HG03039 (cell line): ENCODE data around the gene VPS41.
"Not testable (repeated sequence)": the region's sequence is repeated elsewhere in the genome, so short reads cannot be mapped to it uniquely, and the experiment has no call there.

ENCODE experiments used
- ATAC-seq: cut with Tn5 transposase; IDR thresholded peaks from one replicate; pipeline ENCODE4 v1.9.1; 2021; ENCODE audit warnings: mild to moderate bottlenecking, moderate library complexity; ENCODE audit not compliant: unreplicated experiment

Gene VPS41

GRCh38 chr7:38858259-38858884 is 50.6 kb downstream of the VPS41 start:
- ATAC-seq = no peak

GRCh38 chr7:38855867-38856266 is 53.1 kb downstream of the VPS41 start:
- ATAC-seq = no peak

- ATAC-seq = no peak
Measured at GRCh38 chr7:38855386-38855785, 53.6 kb downstream of the VPS41 start.

GRCh38 chr7:38854947-38855346 is 54.0 kb downstream of the VPS41 start:
- ATAC-seq = not testable (repeated sequence)

- no peak for ATAC-seq
Measured at GRCh38 chr7:38851321-38851720, 57.7 kb downstream of the VPS41 start.

GRCh38 chr7:38846280-38846679 is 62.7 kb downstream of the VPS41 start:
- no peak for ATAC-seq

GRCh38 chr7:38844952-38845563 is 63.9 kb downstream of the VPS41 start:
- ATAC-seq = no peak

GRCh38 chr7:38842746-38843145 is 66.2 kb downstream of the VPS41 start:
- no peak for ATAC-seq

GRCh38 chr7:38840736-38841460 is 68.1 kb downstream of the VPS41 start:
- no peak for ATAC-seq

- ATAC-seq = no peak
Measured at GRCh38 chr7:38839851-38840250, 69.1 kb downstream of the VPS41 start.

- no peak for ATAC-seq
Measured at GRCh38 chr7:38838725-38839385, 70.1 kb downstream of the VPS41 start.

- ATAC-seq = no peak
Measured at GRCh38 chr7:38834357-38834756, 74.6 kb downstream of the VPS41 start.

GRCh38 chr7:38833329-38833728 is 75.7 kb downstream of the VPS41 start:
- ATAC-seq = no peak

GRCh38 chr7:38831259-38831996 is 77.6 kb downstream of the VPS41 start:
- ATAC-seq = no peak

GRCh38 chr7:38830826-38831225 is 78.2 kb downstream of the VPS41 start:
- no peak for ATAC-seq

- no peak for ATAC-seq
Measured at GRCh38 chr7:38829488-38830165, 79.4 kb downstream of the VPS41 start.

GRCh38 chr7:38828026-38828425 is 81.0 kb downstream of the VPS41 start:
- ATAC-seq = no peak

- no peak for ATAC-seq
Measured at GRCh38 chr7:38825721-38826440, 83.1 kb downstream of the VPS41 start.

- ATAC-seq = no peak
Measured at GRCh38 chr7:38824948-38825347, 84.0 kb downstream of the VPS41 start.

GRCh38 chr7:38822549-38822948 is 86.4 kb downstream of the VPS41 start:
- ATAC-seq = no peak
